ENCODE measurements around the gene SRGAP1. TPM values are rescaled to one million over a fixed set of nuclear protein-coding genes. Genes with fewer than 3 reads are reported as not detected.
"Not testable (repeated sequence)": the region's sequence is repeated elsewhere in the genome, so short reads cannot be mapped to it uniquely, and the experiment has no call there.

The SRGAP1 gene
- total RNA-seq, 1 donor = 25.8 TPM

GRCh38 chr12:64016521-64016920 lies 172.0 kb downstream of the SRGAP1 start:
- no peak overlapping the region for H3K4me3 ChIP-seq (ENCODE audit: low read depth, low read length)
- no peak for TF ChIP-seq CTCF (IDR thresholded peaks at IDR 0.05; ENCODE audit: insufficient read depth, low read length)
- DNase-seq (ENCODE audit: low read depth) = no peak

- not testable (repeated sequence) for H3K4me3 ChIP-seq (ENCODE audit: low read depth, low read length); DNase-seq (ENCODE audit: low read depth)
Observed at GRCh38 chr12:64018116-64018515, 173.6 kb downstream of the SRGAP1 start.

- no peak overlapping the region for H3K4me3 ChIP-seq (ENCODE audit: low read depth, low read length)
- DNase-seq (ENCODE audit: low read depth) = no peak
- TF ChIP-seq CTCF (IDR thresholded peaks at IDR 0.05; ENCODE audit: insufficient read depth, low read length) = no peak
Observed at GRCh38 chr12:64018524-64018923, 174.0 kb downstream of the SRGAP1 start.

- no peak for DNase-seq (ENCODE audit: low read depth)
- H3K4me3 ChIP-seq (ENCODE audit: low read depth, low read length) = no peak overlapping the region
- TF ChIP-seq CTCF (IDR thresholded peaks at IDR 0.05; ENCODE audit: insufficient read depth, low read length) = no peak
Observed at GRCh38 chr12:64019101-64019500, 174.6 kb downstream of the SRGAP1 start.

GRCh38 chr12:64019654-64020053 lies 175.2 kb downstream of the SRGAP1 start:
- DNase-seq (ENCODE audit: low read depth) = no peak
- H3K4me3 ChIP-seq (ENCODE audit: low read depth, low read length) = no peak overlapping the region
- no peak for TF ChIP-seq CTCF (IDR thresholded peaks at IDR 0.05; ENCODE audit: insufficient read depth, low read length)

- no peak for TF ChIP-seq CTCF (IDR thresholded peaks at IDR 0.05; ENCODE audit: insufficient read depth, low read length)
- H3K4me3 ChIP-seq (ENCODE audit: low read depth, low read length) = no peak overlapping the region
- no peak for DNase-seq (ENCODE audit: low read depth)
Observed at GRCh38 chr12:64025174-64025958, 180.9 kb downstream of the SRGAP1 start.

- peak; percentile 31 for DNase-seq (ENCODE audit: low read depth)
- H3K4me3 ChIP-seq (ENCODE audit: low read depth, low read length) = no peak overlapping the region
- no peak for TF ChIP-seq CTCF (IDR thresholded peaks at IDR 0.05; ENCODE audit: insufficient read depth, low read length)
Observed at GRCh38 chr12:64027311-64027710, 182.8 kb downstream of the SRGAP1 start.
